RCC 7860 (cell line): Measurements from ENCODE around the gene TRIM49D1.
"Not testable (repeated sequence)": the region's sequence is repeated elsewhere in the genome, so short reads cannot be mapped to it uniquely, and the experiment has no call there.

Experiments used
- DNase-seq: peaks from one replicate; pipeline ENCODE4 v3.0.0-alpha.2; 2015; ENCODE audit warnings: low spot score
- FAIRE-seq: peaks from 2 replicates; lab custom pipeline; 2012; peaks lifted over from hg19 to GRCh38; lab: Jason Lieb, UNC

The TRIM49D1 gene

GRCh38 chr11:89922195-89922660 is at the start of gene TRIM49D1:
Gene TRIM49D1, minus strand, starts transcription at chr11:89922245. Its CDS starts 4,535 bp downstream, at chr11:89917710.
- no peak for FAIRE-seq
- no peak for DNase-seq

GRCh38 chr11:89965737-89966136 is 43.7 kb upstream of the TRIM49D1 start, which contains the start of gene TRIM64:
Gene TRIM64, plus strand, starts transcription at chr11:89966037. Its CDS starts 2,467 bp downstream, at chr11:89968504.
- DNase-seq, FAIRE-seq: not testable (repeated sequence)

GRCh38 chr11:89960833-89961232 is 38.8 kb upstream of the TRIM49D1 start:
- not testable (repeated sequence) for DNase-seq, FAIRE-seq

GRCh38 chr11:89923764-89924163 is 1.7 kb upstream of the TRIM49D1 start, which contains the start of gene TRIM49D2:
Gene TRIM49D2, plus strand, starts transcription at chr11:89924064. Its CDS starts 2,698 bp downstream, at chr11:89926762.
- DNase-seq, FAIRE-seq: not testable (repeated sequence)

- DNase-seq, FAIRE-seq: not testable (repeated sequence)
These were observed 21.2 kb downstream of the TRIM49D1 start for GRCh38 chr11:89900809-89901208.

- DNase-seq, FAIRE-seq: not testable (repeated sequence)
These were observed 28.8 kb downstream of the TRIM49D1 start for GRCh38 chr11:89893245-89893644.

GRCh38 chr11:89877511-89877910 is 44.5 kb downstream of the TRIM49D1 start:
- not testable (repeated sequence) for FAIRE-seq, DNase-seq

- not testable (repeated sequence) for FAIRE-seq, DNase-seq
These were observed 49.5 kb downstream of the TRIM49D1 start for GRCh38 chr11:89872588-89872987.

- FAIRE-seq, DNase-seq: not testable (repeated sequence)
These were observed 56.8 kb downstream of the TRIM49D1 start for GRCh38 chr11:89865223-89865622.

GRCh38 chr11:89863906-89864704 is 57.9 kb downstream of the TRIM49D1 start:
- DNase-seq, FAIRE-seq: not testable (repeated sequence)
